LNCAP (cell line): ENCODE measurements around the gene UBL5.

Source experiments
- TF ChIP-seq, protein P1 (sequence below): fragments of 450-650 bp; IDR thresholded peaks from 2 replicates; pipeline ENCODE4 v1.5.1; 2017; ENCODE audit warnings: mild to moderate bottlenecking

The UBL5 gene

DNA sequence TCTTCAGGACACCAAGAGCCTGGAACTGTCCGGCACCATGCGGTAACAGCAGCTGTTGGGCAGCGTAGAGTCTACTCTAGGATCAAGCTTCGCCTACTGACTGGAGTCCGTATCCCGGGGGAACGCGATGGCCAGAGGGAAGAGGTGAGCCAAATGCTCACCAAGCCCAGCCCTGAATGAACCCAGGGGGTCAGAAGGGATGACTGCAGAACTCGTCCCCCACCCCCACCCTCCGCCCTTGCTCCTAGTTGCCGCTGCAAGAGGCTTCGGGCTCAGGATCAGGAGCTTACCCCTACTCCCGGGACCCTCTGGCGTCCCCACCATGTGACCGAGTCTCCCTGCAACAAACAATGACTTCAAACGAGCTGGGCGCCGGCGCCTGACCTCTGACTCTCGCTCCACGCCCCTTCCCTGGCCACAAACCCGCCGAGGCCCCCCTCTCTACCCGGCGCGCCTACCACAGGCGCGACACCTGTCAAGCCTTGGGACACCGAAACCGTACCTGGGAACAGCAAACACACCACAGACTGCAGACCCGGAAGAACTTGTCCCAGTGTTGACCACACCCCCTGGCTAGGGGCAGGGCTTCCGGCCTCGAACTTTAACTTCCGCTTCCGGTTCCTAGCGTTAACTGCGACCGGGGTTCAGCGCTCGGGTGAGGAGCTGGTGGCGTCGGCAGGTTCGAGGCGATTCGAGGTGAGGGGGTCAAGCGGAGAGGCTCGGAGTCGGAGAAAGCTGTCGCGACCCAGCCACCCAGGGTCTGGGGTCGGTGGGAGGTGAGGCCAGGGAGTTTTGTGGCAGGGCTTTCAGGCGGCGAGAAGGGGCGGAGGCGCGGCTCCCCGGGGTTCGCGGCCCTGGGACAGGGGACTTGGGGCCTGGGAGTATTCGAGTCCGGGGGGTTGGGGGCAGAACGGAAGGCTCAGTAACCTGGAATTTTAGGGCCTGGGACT lies at the start of gene UBL5:
Gene UBL5, plus strand, starts transcription at position 630 of the 950 bp plus-strand sequence. CDS start 420 bp downstream, outside the sequence.
- TF ChIP-seq, protein P1, sequence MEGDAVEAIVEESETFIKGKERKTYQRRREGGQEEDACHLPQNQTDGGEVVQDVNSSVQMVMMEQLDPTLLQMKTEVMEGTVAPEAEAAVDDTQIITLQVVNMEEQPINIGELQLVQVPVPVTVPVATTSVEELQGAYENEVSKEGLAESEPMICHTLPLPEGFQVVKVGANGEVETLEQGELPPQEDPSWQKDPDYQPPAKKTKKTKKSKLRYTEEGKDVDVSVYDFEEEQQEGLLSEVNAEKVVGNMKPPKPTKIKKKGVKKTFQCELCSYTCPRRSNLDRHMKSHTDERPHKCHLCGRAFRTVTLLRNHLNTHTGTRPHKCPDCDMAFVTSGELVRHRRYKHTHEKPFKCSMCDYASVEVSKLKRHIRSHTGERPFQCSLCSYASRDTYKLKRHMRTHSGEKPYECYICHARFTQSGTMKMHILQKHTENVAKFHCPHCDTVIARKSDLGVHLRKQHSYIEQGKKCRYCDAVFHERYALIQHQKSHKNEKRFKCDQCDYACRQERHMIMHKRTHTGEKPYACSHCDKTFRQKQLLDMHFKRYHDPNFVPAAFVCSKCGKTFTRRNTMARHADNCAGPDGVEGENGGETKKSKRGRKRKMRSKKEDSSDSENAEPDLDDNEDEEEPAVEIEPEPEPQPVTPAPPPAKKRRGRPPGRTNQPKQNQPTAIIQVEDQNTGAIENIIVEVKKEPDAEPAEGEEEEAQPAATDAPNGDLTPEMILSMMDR: no peak

DNA sequence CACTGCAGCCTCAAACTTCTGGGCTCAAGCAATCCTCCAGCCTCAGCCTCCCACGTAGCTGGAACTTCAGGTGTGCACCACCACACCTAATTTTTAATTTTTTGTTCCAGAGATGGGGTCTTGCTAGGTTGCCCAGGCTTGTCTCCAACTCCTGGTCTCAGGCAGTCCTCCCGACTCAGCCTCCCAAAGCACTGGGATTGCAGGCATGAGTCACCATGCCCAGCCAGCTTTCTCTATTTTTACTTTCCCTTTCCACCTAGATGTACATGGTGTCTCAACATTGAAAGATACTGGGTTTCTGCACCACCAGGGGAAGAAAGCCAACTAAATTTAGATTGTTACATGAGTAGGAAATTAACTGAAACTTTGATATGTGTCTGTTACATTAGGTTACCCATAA lies 45.4 kb upstream of the UBL5 start:
- TF ChIP-seq, protein P1: no peak

DNA sequence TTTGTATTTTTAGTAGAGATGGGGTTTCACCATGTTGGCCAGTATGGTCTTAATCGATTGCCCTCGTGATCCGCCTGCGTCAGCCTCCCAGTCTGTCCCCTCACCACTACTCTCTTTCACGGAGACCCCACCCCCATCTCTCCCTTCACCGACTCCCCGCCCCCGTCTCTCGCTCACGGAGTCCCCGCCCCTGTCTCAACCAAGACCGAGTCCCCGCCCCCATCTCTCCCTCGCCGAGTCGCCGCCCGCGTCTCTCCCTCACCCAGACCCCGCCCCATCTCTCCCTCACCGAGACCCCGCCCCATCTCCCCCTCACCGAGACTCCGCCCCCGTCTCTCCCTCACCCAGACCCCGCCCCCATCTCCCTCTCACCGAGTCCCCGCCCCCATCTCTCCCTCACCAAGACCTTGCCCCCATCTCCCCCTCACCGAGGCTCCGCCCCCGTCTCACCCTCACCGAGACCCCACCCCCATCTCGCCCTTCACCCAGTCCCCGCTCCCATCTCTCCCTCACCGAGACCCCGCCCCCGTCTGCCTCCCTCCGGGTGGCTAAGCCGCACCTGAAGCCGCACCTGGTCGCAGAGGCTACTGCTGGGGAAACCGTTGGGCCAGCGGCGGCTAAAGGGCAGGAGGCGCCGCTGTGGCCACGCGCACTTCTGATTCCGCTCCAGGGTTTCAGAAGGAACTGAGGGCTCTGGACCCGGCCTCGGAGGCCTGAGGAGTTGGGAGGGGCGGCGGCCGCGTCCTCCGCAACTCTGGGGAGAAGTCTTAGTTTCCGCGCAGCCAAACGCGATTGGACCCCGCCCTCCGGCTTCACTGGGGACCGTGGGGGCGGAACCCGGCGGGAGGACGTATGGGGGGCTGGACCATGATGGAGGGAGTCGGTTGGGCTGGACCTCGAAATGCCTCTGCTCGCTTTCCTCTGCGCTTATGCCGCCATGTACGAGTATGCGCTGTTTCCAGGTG lies 42.1 kb upstream of the UBL5 start:
- TF ChIP-seq, protein P1: no peak

DNA sequence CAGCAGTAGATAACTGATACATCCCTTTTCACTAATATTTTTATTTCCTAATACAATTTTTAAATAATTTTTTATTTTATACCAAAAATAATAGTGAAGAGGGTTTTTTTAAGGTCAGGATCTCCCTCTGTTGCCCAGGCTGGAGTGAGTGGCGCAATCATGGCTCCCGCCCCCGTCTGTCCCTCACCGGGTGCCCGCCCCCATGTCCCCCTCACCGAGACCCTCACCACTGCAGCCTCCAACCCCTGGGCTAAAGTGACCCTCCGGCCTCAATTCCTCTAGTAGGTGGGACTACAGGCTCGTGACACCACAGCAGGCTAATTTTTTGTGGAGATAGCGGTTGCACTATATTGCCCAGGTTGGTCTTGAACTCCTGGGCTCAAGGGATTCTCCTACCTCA lies 41.4 kb upstream of the UBL5 start:
- TF ChIP-seq, protein P1: no peak

DNA sequence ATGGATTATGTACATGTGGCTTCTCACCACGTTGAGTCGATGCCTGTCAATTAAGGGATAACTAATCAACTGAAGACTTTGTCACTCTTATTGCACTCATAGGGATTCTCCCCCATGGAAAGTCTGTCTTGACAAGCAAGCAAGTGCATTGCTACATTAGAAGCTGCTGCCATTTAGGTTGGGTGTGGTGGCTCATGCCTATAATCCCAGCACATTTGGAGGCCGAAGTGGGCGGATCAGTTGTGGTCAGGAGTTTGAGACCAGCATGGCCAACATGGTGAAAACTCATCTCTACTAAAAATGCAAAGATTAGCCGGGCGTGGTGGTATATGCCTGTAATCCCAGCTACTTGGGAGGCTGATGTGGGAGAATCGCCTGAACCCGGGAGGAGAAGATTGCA lies 40.9 kb upstream of the UBL5 start:
- TF ChIP-seq, protein P1: no peak

DNA sequence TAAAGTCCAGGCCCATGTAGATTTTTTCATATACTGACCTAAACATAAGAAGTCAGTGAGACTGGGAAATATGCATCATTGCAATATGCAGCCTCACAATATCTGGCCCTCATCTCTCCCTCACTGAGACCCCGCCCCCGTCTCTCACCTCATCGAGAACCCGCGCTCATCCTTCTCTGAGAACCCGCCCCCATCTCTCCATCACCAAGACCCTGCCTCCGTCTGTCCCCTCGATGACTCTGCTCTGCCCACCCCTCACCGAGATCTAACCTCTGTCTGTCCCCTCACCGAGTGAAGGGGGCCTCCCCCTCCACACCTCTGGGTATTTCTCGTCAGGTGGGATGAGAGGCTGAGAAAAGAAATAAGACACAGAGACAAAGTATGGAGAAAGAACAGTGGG lies 38.7 kb upstream of the UBL5 start:
- TF ChIP-seq, protein P1: no peak

DNA sequence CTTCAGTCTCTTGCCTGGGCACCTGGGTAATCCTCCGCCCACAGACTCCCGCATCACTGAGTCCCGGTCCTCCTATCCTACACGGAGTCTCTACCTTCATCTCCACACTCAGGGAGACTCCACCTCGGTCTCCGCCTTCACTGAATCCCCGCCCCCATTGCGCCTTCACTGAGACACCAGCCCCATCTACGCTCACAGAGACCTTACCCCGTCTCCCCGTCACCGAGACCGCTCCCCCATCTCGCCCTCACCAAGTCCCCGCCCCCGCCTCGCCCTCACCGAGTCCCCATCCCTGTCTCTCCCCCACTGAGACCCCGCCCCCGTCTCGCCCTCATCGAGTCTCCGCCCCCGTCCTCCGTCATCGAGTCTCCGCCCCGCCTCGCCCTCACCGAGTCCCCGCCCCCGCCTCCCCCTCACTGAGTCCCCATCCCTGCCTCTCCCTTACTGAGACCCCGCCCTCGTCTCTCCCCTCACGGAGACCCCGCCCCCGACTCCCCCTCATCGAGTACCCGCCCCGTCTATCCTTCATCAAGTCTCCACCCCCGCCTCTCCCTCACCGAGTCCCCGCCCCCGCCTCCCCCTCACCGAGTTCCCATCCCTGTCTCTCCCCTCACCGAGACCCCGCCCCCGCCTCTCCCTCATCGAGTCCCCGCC lies 36.0 kb upstream of the UBL5 start:
- TF ChIP-seq, protein P1: no peak
